ENCODE data around the gene DNAH8.

The DNAH8 gene

DNA sequence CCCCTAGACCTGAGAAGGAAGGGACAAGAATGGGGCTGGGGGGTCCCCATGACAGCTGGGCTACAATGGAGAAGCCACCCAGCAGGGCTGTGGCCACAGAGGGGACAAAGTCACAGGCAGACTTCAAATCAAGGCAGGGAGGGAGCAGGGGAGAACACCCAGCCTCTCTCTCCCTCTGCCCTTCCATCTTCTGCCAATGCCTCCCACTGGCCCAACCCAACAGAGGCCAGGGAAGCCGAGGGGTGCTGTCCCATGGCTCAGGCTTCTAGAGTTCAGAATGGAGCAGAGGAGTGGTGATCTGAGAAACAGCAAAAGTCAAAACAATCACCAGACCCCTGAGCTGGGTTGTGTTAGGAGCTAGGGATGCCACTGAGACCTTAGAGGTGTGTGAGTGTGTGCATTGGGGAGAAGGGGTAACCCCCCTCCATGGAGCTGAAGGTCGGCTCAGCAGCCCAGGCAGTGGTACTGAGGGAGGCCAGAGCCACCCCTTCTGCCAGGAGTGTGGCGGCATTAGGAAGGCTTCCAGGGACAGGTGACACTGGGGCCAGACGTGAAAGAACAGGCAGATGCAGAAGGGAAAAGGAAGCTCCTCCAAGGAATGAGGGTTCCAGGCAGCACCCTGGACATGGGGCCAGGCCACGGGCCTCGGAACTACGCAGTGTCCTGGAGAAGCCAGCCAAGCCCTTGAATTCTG, 345.5 kb downstream of the DNAH8 start:
- TF ChIP-seq, protein P1, sequence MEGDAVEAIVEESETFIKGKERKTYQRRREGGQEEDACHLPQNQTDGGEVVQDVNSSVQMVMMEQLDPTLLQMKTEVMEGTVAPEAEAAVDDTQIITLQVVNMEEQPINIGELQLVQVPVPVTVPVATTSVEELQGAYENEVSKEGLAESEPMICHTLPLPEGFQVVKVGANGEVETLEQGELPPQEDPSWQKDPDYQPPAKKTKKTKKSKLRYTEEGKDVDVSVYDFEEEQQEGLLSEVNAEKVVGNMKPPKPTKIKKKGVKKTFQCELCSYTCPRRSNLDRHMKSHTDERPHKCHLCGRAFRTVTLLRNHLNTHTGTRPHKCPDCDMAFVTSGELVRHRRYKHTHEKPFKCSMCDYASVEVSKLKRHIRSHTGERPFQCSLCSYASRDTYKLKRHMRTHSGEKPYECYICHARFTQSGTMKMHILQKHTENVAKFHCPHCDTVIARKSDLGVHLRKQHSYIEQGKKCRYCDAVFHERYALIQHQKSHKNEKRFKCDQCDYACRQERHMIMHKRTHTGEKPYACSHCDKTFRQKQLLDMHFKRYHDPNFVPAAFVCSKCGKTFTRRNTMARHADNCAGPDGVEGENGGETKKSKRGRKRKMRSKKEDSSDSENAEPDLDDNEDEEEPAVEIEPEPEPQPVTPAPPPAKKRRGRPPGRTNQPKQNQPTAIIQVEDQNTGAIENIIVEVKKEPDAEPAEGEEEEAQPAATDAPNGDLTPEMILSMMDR (IDR thresholded peaks at IDR 0.05; ENCODE audit: extremely low read depth, insufficient read depth, missing control alignments): no peak
- DNase-seq (ENCODE audit: low spot score): no peak
- in situ Hi-C loops (cut with MboI; ENCODE audit: low pct_unique_long_range_greater_than_20kb, low sequenced_read_pairs, unreplicated experiment): no loop called here

DNA sequence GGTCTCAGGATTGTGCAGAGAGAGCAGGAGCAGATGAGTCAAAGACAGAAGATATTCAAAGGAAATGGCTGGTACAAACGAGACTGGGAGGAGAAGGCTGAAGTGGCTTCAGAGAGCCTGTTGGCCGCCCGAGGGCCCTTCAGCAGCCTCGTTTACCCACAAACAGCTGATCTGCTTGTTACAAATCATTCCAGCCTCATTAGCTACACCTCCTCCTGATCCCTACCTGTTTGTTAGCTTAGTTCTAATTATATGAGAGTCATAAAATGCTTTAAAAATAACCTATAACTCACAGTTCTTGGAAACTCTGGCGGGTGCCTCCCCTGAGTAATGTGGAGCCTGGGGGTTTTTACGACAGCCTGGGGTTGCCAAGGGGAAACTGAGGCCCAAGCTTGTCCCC, 346.1 kb downstream of the DNAH8 start:
- TF ChIP-seq, protein P1 (IDR thresholded peaks at IDR 0.05; ENCODE audit: extremely low read depth, insufficient read depth, missing control alignments): no peak
- in situ Hi-C loops (cut with MboI; ENCODE audit: low pct_unique_long_range_greater_than_20kb, low sequenced_read_pairs, unreplicated experiment): no loop called here
- no peak for DNase-seq (ENCODE audit: low spot score)

DNA sequence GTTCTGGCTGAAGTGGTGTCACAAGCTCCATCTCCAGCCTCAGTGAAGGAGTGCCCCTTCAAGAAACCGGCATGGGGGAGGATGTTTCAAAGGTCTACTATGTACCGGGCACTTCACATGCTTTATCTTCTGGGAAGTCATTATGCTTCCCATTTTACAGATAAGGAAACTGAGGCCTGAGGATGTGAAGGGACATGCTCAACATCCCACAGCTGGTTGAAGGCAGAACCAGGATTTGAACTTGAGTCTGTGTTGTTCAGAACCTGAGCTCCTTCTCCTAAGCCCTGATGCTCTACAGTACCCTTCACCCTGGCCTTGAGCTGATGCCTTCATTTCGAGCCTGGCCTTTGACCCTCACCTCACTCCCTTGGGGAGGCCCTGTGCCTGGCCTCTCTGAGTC, 346.5 kb downstream of the DNAH8 start:
- in situ Hi-C loops (cut with MboI; ENCODE audit: low pct_unique_long_range_greater_than_20kb, low sequenced_read_pairs, unreplicated experiment): no loop called here
- DNase-seq (ENCODE audit: low spot score): no peak
- TF ChIP-seq, protein P1 (IDR thresholded peaks at IDR 0.05; ENCODE audit: extremely low read depth, insufficient read depth, missing control alignments): no peak

DNA sequence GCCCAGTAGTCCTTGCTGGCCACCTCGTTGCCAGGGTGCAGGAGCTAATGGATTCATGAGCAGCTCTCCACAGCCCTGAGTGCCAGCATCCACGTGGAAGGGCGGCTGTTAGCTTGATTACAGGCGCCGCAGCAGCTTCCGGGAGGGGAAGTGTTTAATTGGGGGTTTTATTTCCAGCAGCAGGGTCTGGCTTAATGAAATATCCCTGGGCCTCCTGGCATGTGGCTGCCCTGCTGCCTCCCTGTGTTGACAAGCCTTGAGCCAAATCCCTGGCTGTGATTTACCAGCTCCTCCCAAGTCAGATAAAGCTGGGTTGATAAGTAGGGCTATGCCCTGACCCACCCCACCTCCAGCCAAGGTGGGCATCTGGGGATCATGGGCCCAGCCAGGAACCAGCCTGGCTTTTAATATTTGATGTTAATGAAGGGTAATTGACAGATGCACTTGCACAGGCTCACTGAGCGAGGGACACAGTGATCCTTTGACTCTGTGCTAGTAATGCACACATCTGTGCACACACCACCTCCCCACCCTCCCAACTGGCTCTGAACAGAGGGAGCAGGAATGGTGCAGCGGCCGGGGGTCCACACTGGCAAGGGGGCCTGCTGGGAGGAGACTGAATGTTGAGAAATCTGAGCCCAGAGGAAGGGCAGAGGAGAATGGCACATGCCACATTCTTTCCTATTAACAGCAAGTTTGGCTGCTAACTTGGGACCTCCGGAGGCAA, 347.1 kb downstream of the DNAH8 start:
- in situ Hi-C loops (cut with MboI; ENCODE audit: low pct_unique_long_range_greater_than_20kb, low sequenced_read_pairs, unreplicated experiment): no loop called here
- no peak for DNase-seq (ENCODE audit: low spot score)
- TF ChIP-seq, protein P1 (IDR thresholded peaks at IDR 0.05; ENCODE audit: extremely low read depth, insufficient read depth, missing control alignments): no peak

DNA sequence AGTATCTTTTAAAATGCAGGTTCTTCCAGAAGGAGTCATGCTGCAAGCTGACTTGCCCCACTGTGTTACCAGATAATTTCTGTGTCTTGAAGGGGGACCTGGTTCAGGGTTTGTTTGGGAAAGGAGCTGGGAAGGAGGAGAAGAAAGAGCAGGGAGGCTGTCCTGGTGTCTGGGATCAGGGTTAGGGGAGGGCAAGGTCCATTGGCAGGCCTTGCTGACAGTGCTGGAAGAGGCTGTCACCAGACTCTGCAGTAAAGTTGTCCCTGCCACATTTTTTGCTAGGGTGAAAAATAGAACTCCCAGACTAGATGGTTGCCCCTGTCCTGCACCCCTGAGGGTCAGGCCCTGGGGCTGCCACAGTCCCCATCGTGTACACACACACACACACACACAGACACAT, 348.4 kb downstream of the DNAH8 start:
- DNase-seq (ENCODE audit: low spot score): no peak
- in situ Hi-C loops (cut with MboI; ENCODE audit: low pct_unique_long_range_greater_than_20kb, low sequenced_read_pairs, unreplicated experiment): no loop called here

DNA sequence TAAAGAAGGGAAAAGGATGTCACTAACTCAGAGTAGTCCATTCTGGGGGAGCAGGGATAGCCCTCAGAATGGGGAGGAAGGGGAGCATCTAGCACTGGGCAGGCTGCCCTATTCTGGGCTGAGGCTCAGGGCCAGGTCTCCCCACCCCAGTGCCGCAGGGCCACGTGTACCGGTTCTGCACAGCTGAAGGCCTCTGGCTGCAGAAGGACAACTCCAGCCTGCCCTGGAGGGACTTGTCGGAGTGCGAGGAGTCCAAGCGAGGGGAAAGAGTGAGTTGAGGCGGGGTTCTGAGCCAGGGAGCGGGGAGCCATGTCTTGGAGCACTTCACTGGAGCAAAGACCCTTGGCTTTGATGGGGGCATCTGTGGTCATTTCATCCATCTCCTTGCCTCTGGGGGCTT, 350.4 kb downstream of the DNAH8 start:
- TF ChIP-seq, protein P1 (IDR thresholded peaks at IDR 0.05; ENCODE audit: extremely low read depth, insufficient read depth, missing control alignments): no peak
- no peak for DNase-seq (ENCODE audit: low spot score)

More for the DNA sequence above, 348.4 kb downstream of the DNAH8 start:
- TF ChIP-seq, protein P1 (IDR thresholded peaks at IDR 0.05; ENCODE audit: extremely low read depth, insufficient read depth, missing control alignments): no peak

More for the DNA sequence above, 350.4 kb downstream of the DNAH8 start:
- in situ Hi-C loops (cut with MboI; ENCODE audit: low pct_unique_long_range_greater_than_20kb, low sequenced_read_pairs, unreplicated experiment): no loop called here
